GM13976 (cell line): ENCODE results near the gene ARMH1.
A peak's percentile ranks its signal among the peaks of the same experiment; 100 is the strongest.

Experiments
- DNase-seq: peaks from one replicate; pipeline ENCODE4 v3.0.0; 2012; ENCODE audit warnings: low spot score
- CTCF ChIP-seq: IDR thresholded peaks from 2 replicates; pipeline ENCODE4 v1.5.1; 2012; ENCODE audit warnings: borderline replicate concordance, mild to moderate bottlenecking; ENCODE audit not compliant: insufficient read depth; ENCODE audit errors: extremely low read depth, missing control alignments, control extremely low read depth
- in situ Hi-C: fragments of 300-500 bp; cut with MboI; formaldehyde crosslinking; loops from one replicate; pipeline ENCODE4 v1.12.0; 2022; ENCODE audit warnings: low sequenced_read_pairs, mixed read lengths, inconsistent platforms; ENCODE audit not compliant: unreplicated experiment

ARMH1 gene

GRCh38 chr1:44685881-44686280 lies 11.4 kb downstream of the ARMH1 start:
- in situ Hi-C loops: no loop called here
- DNase-seq: no peak
- TF ChIP-seq CTCF: no peak

DNA sequence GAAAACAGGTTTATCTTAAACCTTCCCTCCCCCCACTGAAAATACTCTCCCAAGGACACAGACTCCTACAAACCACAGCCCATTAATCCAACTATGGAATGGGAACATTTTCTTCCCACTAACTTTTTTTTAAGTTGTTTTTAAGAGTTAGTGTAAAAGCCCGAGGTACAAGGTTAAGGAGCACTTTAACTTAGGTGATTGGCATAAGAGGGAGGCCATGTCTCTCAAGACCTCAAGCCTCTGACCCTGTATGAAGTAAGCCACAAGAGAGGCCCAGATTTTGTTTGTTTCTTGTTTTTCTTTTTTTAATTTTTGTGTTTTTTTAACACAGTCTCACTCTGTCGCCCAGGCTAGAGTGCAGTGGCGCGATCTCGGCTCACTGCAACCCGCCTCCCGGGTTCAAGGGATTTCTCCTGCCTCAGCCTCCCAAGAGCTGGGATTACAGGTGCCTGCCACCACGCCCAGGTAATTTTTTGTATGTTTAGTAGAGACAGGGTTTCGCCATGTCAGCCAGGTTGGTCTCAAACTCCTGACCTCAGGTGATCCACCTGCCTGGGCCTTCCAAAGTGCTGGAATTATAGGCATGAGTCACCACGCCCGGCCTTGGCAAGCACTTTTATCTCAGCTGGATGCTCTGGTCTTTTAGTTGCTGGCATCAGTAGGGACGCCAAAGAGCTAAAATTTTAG lies 14.4 kb downstream of the ARMH1 start:
- no peak for DNase-seq
- in situ Hi-C loops: no loop called here
- no peak for TF ChIP-seq CTCF

DNA sequence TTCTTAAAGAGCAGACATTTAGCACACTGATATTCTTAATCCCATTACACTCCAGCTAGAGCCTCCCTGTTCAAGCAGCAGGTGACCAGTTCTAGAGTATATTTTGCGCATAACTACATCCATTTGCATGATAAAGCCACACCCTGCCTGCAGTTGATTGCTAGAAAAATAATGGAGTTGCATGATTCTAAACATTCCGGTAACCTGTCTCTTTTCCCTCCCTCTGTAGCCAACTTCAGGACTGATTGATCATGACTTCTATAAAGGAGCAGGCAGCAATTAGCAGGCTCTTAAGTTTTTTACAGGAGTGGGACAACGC lies 14.9 kb downstream of the ARMH1 start:
- no peak for DNase-seq
- in situ Hi-C loops: no loop called here
- TF ChIP-seq CTCF: no peak

DNA sequence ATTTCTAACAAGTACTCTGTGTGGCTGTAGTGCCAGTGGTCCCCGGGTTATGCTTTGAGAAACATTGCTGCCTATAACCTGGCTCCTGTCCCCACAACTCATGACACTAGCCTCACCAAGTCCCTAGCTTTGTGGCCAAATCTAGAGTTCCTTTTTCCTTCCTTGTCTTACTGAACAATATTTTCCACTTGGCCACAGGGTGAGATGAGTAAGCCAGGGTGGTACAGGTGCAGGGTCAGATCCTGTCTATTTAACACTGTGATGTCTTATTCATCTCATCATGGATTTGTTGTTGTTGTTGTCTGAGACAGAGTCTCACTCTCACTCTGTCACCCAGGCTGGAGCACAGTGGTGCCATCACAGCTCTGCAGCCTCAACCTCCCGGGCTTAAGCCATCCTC lies 18.6 kb downstream of the ARMH1 start:
- no peak for DNase-seq
- no peak for TF ChIP-seq CTCF
- in situ Hi-C loops: no loop called here

DNA sequence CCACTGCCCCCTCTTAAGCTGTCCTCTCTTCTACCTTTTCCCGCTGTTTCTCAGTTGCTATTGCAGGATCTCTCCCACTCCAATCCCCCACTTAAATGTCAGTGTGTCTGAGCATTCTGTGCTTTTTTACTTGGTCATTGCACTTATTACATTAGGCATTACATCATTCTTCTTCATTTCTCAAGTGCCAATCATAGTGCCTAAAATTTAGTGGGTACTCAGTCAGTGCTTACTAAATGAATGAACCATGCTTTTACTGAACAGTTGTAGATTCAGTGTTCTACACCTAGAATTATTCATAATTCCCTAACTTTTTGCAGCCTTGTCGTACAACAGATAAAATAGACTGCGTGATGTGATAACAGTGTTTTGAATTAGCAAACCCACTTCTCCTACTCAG lies 19.4 kb downstream of the ARMH1 start:
- in situ Hi-C loops: no loop called here
- TF ChIP-seq CTCF: no peak
- DNase-seq: no peak

GRCh38 chr1:44694863-44695478 lies 20.5 kb downstream of the ARMH1 start:
- DNase-seq: peak; percentile 66
- in situ Hi-C loops: no loop called here
- TF ChIP-seq CTCF: no peak
